ENCODE data around the gene ROBO2.

The ROBO2 gene

DNA sequence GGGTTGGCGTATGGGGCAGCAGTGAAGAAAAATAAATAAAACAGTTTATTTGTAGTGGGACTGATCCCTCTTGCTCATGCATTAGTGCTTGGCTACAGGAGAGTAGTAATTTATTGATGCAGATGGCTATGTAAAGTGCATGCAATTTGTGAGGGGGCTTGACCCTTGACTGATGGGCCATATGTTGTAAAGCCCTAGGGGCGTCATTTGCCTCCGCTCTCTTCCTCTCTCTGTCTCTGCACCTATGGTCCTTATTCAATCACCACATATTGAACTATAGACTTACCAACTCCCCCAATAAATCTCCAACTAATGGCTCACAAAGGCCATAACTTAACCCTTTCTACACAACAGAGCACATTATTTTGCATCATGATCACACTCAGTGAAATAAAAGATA is 227.7 kb downstream of the ROBO2 start:
- DNase-seq = no peak

DNA sequence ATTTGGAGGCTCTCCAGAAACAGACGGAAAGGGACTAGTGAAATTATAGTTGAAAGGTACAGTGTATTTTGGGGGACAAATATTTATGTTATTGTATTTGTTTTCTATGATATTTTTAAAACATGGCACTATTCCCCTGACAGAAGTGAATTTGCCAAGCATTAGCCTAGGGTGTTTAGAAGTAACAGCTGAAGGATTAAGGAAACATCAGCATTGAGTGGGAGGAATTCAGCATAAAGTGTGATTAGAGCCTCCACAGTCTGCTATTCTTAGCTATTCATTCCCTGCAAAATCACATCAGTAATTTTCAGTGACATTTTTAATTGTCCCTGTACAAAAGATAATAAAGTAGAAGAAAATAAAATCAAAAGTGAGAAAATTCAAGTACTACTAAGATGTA is 231.4 kb downstream of the ROBO2 start:
- DNase-seq = no peak

DNA sequence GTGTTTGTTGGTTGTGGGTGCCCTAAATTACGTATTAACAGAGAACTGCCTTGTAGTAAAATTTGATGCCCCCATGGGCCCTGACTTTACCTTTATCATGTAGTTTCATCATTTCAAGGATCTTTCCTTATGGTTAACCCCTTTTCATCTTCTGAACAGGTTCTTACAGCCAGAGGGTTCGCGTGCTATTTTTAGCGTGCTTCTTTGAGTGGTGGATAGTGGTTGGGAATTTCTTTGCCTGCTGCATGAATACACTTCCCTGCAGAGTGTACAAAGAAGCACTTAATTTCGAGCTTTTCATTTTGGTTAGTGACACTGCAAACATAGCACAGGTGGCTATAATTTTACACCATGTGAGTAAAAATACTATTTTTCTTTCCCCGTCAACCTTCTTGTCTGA is 231.8 kb downstream of the ROBO2 start:
- DNase-seq = no peak

DNA sequence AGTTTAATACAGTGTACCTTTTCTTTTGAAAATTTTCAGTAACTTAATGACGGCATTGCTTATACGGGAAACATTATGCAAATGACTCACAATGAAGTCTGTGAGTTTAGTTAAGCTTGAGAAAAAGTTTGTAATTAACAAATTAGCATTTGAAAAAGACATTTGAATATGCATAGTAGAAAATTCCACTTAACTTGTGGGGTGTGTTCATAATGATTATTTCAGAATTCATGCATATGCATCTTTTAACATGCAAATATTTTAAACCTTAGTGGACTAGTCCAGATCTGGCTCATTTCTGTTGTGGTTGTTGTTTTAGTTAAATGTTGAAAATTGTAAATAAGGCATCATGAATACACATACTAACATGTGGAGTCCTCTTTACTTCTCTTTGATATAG is 239.4 kb downstream of the ROBO2 start:
- DNase-seq = no peak

DNA sequence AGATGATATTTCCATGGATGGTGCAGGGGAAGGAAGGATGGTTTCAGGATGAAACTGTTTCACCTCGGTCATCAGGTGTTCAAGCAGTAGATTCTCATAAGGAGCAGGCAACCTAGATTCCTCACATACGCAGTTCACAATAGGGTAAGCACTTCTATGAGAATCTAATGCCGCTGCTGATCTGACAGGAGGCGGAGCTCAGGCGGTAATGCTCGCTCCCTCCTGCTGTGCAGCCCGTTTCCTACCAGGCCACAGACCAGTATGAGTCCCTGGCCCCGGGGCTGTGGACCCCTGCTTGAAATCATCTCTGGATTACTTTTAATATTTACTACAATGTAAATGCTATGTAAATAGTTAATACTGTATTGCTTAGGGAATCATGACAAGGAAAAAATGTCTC is 241.8 kb downstream of the ROBO2 start:
- DNase-seq = no peak

DNA sequence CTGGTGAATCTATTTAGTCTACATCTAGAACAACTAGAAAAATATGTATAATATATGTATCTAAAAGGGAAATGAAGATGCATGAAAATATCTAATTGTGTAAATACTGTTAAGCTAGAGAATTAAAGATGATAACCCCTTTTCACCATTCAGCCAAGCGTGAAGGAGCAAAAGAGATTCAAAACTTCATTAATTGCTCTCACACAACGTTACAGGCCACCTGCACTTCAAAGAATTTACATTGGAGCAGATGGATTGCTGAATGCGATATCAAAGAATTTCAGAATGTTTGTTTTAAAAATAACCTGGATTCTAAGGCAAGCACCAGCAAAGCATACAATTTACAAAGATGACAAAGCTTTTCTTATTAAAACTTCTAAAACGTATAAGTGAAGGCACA is 243.2 kb downstream of the ROBO2 start:
- DNase-seq = no peak

DNA sequence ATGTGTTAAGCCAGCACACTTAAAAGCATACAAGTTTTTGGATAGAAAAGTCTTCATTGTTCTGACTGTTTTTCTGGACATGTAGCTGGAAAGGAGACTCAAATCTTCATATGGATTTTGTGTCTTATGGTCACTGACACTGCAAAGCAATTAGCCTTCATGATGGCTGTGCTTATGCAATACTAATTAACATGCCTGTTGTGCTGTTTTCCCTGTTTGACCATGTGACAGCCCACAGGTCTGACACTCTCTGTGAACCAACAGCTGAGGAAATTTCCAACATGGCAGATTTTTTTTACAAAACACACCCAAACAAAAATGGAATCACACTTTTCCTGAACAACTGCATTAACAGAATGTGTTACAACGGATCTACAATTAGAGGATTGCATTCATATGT is 248.4 kb downstream of the ROBO2 start:
- DNase-seq = no peak

DNA sequence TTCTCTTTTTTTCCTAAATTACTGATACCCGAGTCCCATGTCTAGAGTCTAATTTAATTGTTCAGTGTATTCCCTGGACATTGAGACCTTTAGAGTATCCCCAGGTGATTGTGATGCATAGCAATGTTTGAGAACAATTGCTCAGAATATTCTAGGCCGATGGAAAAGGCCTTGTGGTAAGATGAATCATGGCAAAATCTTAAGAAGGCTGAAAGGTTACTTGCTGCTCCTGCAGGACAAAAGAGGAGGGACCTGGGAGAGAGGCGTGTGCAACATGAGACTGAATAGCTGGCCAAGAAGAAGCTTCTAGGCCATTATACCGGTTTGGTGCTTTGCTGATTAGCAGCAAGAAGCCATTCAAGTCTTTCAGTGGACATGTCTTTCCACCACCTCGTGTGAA is 256.6 kb downstream of the ROBO2 start:
- no peak for DNase-seq

DNA sequence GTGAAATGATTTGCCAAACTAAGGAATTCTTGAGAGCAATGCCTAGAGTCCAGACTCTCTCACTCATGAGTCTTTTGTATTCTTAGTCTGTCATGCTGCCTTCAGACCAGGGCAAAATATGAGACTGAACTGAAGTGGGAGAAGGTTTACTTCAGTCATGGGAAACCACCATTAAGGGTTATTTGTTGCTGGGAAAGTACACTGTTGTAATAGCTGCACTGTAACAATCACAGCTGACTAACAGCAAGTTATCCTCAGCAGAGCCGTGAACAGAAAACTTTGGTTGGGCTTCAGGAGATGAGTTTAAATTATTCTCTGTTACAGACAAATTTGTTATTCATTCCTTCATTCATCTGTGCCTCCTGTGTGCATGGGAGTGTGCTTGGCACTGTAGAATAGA is 258.5 kb downstream of the ROBO2 start:
- DNase-seq = no peak

DNA sequence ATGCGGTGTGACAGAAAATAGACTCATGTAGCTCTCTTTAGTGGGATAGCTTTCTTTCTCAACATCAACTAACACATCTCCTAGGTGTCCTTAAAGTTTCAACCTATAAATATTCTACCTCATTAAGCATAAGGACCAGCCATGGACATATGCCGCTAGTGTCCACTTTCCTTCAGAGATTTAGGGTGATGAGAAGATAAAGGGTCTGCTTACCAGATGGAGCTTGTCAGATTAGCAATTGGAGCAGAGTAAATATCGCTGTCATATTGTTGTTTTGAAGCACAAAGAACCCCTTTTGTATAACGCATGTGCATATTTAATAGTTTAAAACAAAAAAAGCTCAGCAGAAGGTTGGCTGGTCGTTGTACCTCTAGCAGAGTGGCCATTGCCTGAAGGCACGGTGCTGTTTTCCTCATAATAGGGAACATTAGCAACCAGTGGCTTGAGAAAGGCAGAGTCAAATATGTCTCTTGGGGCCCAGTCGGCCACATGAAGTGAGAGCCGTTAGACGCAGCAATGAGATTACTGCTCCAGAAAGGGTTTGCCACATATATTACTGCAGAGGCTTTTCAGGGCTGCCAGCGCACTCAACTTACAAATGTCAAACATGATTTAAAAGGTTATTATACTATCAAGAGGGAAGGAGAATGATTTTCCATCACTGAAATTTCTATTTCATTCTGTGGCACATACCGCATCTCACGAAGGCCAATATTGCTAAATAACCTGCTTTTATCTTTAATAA is 264.2 kb downstream of the ROBO2 start:
- no peak for DNase-seq

DNA sequence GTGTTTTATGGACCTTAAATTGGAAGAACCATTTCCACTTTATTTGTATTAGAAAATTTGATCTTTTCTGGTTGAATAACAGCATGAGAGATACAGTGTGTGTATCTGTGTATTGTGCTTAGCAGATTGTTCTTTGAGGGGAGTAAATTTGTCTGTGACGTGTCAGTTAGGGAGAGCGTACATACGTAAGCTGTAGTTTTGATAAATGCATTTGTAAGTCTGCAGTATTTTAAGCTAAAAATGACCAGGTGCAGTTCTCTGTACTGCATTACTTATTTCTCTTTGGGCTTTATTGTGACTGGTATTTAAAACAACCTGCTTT is 264.8 kb downstream of the ROBO2 start:
- DNase-seq = no peak

DNA sequence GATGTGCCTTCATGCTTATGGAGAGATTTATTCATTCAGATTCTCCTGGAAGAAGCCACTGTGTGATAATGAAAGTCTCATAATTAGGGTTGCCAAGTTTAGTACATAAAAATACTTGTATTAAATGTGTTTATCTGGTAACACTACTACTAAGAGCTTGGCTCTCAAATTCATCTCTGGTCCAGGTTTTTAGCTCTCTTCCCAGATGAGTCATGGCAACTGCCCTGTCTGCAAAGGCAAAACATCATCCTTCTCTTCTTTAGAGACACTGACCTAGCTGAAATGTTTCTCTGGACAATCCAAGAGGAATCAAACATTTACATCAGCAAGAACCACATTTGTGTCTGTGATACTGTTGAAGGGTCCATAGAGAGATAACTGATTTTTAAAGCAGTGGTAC is 269.6 kb downstream of the ROBO2 start:
- no peak for DNase-seq

DNA sequence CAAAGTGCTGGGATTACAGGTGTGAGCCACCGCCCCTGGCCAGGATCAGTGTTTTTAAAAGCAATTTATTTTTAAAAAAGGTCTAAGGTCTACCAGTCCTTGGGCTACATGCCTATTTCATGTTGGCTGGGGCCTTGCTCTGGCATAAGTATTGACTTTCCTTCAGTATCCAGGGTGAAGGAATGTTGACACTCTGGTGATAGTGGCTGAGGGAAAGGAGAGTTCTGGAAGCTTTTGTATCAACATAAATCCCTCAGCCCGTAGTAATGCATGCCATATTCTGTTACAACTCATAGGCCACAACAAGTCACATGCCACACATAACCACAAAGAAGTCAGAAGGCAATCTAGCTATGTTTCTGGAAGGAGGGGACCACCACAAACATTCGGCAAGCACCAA is 273.9 kb downstream of the ROBO2 start:
- DNase-seq = no peak

DNA sequence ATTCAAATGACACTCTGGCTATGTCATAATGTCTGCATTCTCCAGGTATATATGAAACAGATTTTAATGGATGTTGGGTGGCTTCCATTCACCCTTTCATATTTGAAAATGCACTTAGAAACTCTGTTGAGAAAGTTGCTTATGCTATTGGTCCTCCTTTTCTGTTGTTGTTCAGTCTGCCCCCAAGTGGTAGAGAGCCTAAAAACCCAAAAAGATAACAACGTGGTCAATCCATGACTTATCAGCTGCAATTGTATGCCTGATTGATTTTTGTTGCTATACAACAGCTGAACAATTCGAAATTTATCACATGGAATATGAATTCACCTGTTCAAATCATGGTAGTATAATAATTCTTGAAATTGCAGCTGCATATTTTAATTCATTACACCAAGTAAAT is 279.8 kb downstream of the ROBO2 start:
- DNase-seq = no peak

DNA sequence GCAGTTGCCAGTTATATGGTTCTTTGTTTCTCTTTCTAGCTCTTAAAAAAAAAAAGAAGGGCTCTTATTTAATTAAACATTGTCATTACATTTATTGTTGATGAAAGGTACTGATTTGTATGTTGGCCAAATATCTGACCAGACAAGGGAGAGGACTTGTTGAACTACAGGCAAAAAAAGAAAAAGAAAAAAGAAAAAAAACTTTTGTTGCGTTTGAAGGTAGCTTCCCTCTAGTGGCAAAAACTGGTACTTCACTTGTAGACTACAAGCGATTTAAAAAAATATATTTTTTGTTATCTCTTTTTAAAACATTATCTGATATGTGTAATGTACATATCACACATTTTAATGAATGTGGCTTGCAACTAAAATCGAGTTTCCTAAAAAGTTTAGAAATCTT is 280.6 kb downstream of the ROBO2 start:
- no peak for DNase-seq

DNA sequence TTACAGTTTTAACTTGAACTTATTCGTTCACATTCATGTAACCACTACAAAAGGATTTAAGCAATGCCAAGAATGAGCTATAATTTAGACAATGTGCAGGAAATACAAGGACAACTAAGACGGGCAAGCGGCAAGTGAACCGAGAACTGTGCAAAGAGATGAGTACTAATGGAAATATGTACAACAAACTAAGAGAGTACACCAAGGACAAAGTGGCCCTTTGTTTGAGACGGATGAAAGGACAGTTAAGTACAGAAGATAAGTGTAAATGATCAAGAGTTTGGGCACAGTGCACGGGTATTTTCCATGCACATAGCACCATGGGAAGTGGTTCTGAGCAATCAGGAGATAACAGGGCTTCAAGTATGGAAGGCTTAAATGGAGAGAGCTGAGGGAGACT is 281.7 kb downstream of the ROBO2 start:
- DNase-seq = no peak

DNA sequence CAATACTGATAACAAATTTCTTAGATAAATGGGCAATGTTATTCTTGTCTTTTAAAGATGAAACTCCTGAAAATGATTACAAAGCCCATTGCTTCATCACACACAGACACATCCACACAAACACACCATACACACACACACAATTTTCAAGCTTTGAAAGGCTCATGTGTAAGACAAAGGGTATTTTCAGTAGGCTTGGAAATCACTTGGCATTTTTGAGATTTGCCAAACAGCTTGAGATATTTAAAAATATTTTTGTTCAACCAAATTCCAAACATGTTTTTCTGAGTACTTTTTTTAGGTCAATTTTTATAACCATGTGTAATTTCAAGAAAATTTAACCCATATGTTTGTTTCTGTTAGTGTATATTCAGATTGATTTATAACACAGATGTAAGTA is 283.7 kb downstream of the ROBO2 start:
- no peak for DNase-seq

DNA sequence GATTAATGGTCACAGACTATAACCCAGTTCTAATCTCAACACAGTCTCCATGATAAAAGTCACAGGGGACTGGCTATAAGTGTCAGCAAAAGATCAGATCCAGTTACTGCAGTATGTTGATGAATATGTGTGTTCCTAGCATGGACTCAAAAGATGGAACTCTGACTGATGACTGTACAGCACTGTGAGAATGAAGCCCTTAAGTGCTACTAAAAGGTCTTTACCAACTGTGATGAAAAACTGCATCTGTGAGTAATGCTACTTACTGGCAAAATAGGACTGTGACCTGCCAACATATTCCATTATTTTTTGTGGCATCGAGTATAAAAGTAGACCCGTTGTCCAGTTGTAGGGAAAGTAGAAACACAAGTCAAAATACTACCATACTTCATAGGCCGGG is 284.2 kb downstream of the ROBO2 start:
- DNase-seq = no peak

DNA sequence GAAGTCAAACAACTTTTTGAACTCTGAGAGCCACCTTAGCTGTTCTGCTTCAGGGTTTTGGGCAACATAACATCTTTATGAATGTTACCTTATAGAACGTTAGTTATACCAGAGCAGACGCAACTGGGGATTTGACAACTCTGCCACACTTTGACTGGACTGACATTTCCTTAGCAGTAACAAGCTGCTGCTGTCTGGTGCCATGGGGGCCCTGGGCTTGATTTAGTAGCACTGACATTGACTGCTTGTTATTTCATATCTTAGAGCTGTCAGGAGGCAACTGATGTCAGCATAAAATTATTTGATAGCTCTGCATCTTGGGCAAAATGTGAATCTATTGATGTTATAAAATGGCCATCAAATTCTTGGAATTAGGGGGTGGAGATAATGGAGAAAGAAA is 285.4 kb downstream of the ROBO2 start:
- DNase-seq = no peak

DNA sequence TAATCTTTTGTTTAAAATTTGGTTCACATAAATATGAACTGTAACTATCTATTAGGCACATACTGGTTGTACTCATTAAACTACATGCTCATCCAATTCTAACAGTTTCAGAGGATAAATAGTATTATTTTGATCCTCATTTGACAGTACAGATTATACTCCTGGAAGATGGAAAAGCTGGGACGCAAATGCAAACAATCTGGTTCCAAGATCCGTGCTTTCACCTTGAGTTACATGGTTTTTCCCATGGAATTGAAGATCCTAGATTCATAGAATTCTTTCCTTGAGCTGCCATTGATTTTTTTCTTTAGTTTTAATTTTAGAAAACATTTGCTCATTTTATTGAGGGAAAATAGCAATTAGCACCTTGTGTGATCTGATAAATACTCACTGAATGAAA is 285.8 kb downstream of the ROBO2 start:
- no peak for DNase-seq

DNA sequence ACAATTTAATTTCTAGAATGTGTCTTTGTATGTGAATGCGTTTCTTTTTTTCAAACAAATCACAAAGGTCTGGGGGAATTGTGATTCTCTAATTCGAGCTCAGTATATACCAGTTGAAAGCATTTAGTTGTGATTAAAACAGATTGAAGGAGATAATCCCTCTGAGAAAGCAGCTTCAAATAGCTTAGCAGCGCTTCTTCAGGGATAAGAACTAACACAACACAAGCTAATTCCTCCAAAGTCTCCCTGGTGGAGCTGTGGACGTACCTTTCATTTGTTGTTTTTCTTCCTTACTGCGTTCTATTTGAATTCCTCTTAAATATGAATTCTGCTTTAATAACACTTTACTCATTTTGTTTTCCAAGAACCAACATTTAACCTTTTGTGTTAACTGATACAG is 286.7 kb downstream of the ROBO2 start:
- no peak for DNase-seq

DNA sequence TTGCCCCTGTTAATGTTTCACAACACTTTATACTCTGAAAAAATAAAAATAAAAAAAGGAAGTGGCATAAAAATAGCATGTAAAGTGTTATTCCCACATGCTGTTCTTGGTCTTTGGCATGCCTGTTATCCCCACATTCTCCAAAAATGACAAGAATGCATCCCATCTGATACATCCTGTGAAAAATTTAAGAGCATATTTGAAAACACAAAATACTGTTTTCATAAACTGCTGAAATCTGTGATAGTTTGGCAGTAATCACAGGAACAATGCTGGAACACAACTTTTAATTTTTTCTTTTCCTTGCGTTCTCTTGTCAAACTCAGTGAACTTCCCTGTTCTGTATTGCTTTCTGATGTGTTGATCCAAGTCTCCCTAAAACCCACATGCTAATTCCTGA is 288.8 kb downstream of the ROBO2 start:
- DNase-seq = no peak

DNA sequence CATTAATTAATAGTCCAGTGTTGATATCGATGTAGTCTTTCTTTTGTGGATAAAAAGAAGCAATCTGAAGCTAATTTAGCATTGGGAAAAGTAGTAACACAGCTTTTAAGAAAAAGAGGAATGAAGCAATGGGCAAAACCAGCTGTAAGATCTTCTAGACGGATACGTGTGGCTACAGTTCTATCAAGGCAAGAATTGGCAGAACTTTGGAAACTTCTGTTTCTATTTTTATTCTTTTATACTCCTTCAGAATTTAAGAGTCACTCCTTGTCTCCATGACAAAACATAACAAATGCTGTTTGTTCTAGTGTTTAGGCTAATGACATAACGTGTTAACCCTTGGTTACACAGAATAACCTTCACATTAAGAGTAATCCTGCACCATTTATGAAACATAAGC is 289.2 kb downstream of the ROBO2 start:
- DNase-seq = no peak

DNA sequence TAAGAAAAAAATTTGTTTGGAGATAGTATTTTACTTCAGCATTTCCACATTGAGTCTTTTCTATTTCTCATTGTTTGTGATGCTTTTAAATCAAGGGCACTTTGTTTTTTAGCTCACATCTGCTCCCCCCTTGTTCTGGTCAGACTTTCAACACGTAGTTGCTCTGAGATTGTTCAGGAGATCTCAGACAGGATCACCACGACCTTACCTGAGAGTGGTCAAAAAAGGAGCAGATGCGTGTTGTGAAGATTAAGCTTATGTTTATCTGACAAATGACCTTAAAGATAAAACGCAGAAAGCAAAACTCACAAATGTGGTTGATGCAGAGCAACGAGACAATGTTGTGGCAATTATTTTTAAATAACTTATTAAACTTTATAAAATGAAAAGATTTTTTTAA is 298.3 kb downstream of the ROBO2 start:
- DNase-seq = no peak

DNA sequence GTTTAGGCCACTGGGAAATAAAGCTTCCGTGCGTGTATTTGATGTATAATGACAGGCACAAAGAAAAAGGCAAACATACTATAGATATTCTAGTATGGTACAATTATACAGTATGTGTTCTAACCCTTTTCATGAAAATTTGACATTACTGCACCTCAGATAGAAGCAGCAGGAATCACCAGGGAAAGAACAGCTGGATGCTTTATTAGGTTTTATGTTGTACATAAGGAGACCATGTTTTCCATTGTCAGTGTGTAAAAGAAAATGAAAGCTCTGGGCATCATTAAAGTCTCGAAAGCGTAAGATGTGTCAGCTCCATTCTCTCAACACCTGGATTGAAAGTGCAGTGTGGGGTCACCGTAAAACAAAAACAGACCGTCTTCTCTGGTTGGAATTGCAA is 302.1 kb downstream of the ROBO2 start:
- no peak for DNase-seq

DNA sequence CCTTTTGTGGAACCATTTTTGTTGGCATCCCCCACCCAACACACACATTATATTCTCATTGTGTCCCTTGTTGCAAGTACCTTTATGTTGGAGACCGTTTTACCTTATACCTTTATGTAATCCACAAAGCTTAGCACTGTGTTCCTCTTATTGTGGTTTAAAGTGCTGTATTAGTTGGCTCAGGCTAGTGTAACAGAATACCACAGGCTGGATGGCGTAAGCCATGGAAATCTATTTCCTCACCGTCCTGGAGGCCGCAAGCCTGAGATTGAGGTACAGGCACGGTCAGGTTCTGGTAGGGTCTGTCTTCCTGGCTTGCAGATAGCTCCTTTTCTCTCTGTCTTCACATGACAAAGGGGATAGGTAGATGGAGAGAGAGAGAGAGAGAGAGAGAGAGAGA is 302.8 kb downstream of the ROBO2 start:
- no peak for DNase-seq

All from left hindlimb (tissue), 1 donor.